H1 (cell line): ENCODE data around the gene IL10. TPM values are rescaled to one million over a fixed set of nuclear protein-coding genes. Genes with fewer than 3 reads are reported as not detected.

Experiments used
- BRCA1 ChIP-seq: IDR thresholded peaks from 2 replicates; pipeline ENCODE4 v1.6.1; 2012; ENCODE audit warnings: low read depth, low read length, improper control_type of control experiment
- CBX8 ChIP-seq: fragments of 300-800, 300-1000 bp; sonication (generic); IDR thresholded peaks from 2 replicates; pipeline ENCODE4 v1.7.1; 2016; ENCODE audit warnings: low read depth, low read length, borderline replicate concordance
- GABPA ChIP-seq: IDR thresholded peaks from 2 replicates; pipeline ENCODE4 v1.6.1; 2011; ENCODE audit warnings: mild to moderate bottlenecking, low read length, moderate library complexity, borderline replicate concordance; ENCODE audit not compliant: insufficient read depth
- KDM1A ChIP-seq: fragments of 200-600, 300-600 bp; sonication (generic); IDR thresholded peaks from 2 replicates; pipeline ENCODE4 v1.7.1; 2016; ENCODE audit warnings: mild to moderate bottlenecking, low read length, borderline replicate concordance
- TEAD4 ChIP-seq: IDR thresholded peaks from 2 replicates; pipeline ENCODE4 v1.6.1; 2012; ENCODE audit warnings: low read depth, low read length, inconsistent platforms, mixed read lengths
- YY1 ChIP-seq: IDR thresholded peaks from 2 replicates; pipeline ENCODE4 v1.6.1; 2011; ENCODE audit warnings: low read depth, mild to moderate bottlenecking, low read length
- polyA plus RNA-seq, 7 experiments: library from polyadenylated mRNA; depleted of rRNA in 3 of 7; stranded (reverse) in 5 of 7; unstranded in 2 of 7; fragments of >200 nt in 5 of 7; fragments of 200-250 nt in 2 of 7; gene quantifications; 1 replicate in 5 of 7; 2 replicates in 1 of 7; 4 replicates in 1 of 7; pipeline versions ENCODE4 v1.2.1 to v1.2.3, GENCODE V29; 2011 to 2013; ENCODE audit warnings: missing spikeins in 2 of 7, mixed read lengths in 2 of 7
- total RNA-seq: library from RNA; stranded (reverse); fragmentation: NEBNext Ultra II Directional; extraction: Animal tissue kit (Norgen Biotek cat#: 25700); gene quantifications from 2 replicates; pipeline ENCODE4 v1.2.1, GENCODE V29; 2021

IL10 gene
- total and polyA plus RNA-seq, 2 of the 8 experiments (the other 6 are each of a cell fraction or from before 2014, with no cell fraction given) = not detected

- TF ChIP-seq KDM1A (no peak), YY1 (no peak), GABPA (no peak), CBX8 (no peak), TEAD4 (no peak), BRCA1 (no peak)
Measured at GRCh38 chr1:206796981-206797402, 24.7 kb upstream of the IL10 start (continued).
